Fibroblast of lung (primary cell): ENCODE data around the gene CHTOP.

Experiments used
- CTCF ChIP-seq, 2 donors: IDR thresholded peaks in 1 of 2; conservative IDR thresholded peaks in 1 of 2; 1 replicate in 1 of 2; 2 replicates in 1 of 2; pipeline ENCODE4 v1.5.1; 2011 to 2012; ENCODE audit warnings: low read length in 2 of 2, control low read depth in 1 of 2, inconsistent platforms in 1 of 2, low read depth in 1 of 2, mild to moderate bottlenecking in 1 of 2
- EZH2 ChIP-seq: IDR thresholded peaks from 2 replicates; pipeline ENCODE4 v1.5.1; 2012; ENCODE audit warnings: low read length, control low read depth, mild to moderate bottlenecking; ENCODE audit errors: missing control alignments

- TF ChIP-seq CTCF (conservative IDR thresholded peaks at IDR 0.05 in 1 of 2, IDR thresholded peaks at IDR 0.05 in 1 of 2; ENCODE audit: low read depth in 1 of 2, low read length in 2 of 2), result no peak
- TF ChIP-seq EZH2, result no peak
Measured at GRCh38 chr1:153649137-153649862, 15.4 kb downstream of the CHTOP start.
